ENCODE results near the gene COL18A1. TPM values are rescaled to one million over a fixed set of nuclear protein-coding genes. Genes with fewer than 3 reads are reported as not detected.

The COL18A1 gene
- total RNA-seq, 1 donor from 2014 or later, result 9.5 TPM

DNA sequence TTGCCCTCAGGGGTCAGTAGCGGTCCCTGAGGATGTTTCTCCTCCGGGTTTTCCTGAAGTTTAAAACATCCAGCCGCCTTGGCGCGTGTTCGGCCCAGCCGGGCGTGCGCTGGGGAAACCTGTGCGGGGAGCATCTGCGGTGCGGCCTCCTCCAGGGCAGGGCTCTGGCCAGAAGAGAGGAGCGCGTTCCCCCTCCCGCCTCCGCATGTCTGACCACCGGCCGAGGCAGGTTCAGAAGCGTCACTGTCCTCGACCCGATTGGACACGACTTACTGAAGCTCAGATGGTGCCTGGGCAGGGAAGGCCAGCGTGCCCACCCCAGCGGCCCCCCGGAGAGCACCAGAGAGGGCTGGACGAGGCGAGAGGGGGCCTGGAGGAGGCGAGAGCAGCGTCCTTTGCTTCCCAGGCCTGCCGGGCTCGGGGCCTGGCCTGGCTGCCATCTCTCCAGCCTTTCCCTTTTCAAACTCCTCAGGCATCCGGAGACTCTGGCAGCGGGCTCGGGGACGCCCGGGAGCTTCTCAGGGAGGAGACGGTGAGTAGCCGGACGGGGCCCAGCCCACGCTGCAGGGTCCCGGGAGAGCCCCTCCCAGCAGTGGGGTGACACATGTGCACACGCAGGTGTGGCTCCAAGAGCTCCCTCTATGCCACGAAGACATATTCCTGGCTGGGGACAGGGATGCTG is 70.2 kb downstream of the COL18A1 start:
- H3K36me3 Mint-ChIP-seq (ENCODE audit: unreplicated experiment), result peaks cover 5% of the 10 kb centered on the region
- TF ChIP-seq, protein P1, sequence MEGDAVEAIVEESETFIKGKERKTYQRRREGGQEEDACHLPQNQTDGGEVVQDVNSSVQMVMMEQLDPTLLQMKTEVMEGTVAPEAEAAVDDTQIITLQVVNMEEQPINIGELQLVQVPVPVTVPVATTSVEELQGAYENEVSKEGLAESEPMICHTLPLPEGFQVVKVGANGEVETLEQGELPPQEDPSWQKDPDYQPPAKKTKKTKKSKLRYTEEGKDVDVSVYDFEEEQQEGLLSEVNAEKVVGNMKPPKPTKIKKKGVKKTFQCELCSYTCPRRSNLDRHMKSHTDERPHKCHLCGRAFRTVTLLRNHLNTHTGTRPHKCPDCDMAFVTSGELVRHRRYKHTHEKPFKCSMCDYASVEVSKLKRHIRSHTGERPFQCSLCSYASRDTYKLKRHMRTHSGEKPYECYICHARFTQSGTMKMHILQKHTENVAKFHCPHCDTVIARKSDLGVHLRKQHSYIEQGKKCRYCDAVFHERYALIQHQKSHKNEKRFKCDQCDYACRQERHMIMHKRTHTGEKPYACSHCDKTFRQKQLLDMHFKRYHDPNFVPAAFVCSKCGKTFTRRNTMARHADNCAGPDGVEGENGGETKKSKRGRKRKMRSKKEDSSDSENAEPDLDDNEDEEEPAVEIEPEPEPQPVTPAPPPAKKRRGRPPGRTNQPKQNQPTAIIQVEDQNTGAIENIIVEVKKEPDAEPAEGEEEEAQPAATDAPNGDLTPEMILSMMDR (IDR thresholded peaks at IDR 0.05; ENCODE audit: partially characterized antibody, unreplicated experiment), result no peak

DNA sequence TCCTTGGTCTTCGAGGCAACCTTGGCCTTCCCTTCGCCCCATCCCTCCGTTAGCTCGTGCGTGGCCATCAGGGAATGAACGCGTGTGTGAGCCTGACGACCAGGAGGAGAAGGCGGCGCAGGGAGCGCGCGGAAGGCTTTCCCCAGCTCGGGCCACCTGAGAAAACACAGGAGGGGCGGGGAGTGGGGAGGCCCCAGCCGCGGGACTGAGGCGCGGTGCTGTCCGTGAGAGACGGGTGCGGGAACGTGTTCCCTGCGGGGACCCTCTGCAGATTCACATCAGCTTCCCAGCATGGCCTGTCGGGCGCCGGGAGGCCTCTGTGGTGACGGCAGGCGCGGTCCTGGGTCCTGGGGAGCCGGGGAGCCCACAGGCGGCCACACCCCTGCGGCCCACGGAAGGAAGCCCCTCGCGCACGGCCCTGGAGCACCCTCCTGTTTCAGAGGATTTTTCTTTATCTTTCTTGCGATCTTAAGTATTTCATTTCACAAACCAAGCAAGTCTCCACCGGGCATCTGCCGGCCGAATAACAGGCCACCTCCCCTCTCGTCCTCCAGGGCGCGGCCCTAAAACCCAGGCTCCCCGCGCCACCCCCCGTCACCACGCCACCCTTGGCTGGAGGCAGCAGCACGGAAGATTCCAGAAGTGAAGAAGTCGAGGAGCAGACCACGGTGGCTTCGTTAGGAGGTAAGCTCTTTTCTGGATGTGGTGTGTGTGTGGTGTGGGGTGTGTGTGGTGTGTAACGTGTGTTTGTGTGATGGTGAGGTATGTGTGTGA is 71.0 kb downstream of the COL18A1 start:
- H3K36me3 Mint-ChIP-seq (ENCODE audit: unreplicated experiment), result peaks cover 5% of the 10 kb centered on the region
- H3K9me3 Mint-ChIP-seq (ENCODE audit: unreplicated experiment), result peaks cover 9% of the 10 kb centered on the region
- H3K27ac Mint-ChIP-seq (ENCODE audit: unreplicated experiment), result no peak overlapping the region
- H3K4me1 Mint-ChIP-seq (ENCODE audit: low read depth, unreplicated experiment), result peaks cover 13% of the 10 kb centered on the region
- no peak for DNase-seq
- peaks cover 3% of the 10 kb centered on the region for H3K27me3 Mint-ChIP-seq (ENCODE audit: unreplicated experiment)
- no peak overlapping the region for H3K4me3 Mint-ChIP-seq (ENCODE audit: unreplicated experiment)
- TF ChIP-seq, protein P1 (IDR thresholded peaks at IDR 0.05; ENCODE audit: partially characterized antibody, unreplicated experiment), result no peak

More for the DNA sequence above, 70.2 kb downstream of the COL18A1 start:
- Mint-ChIP-seq H3K4me3 (ENCODE audit: unreplicated experiment) (no peak overlapping the region), H3K27me3 (ENCODE audit: unreplicated experiment) (peaks cover 3% of the 10 kb centered on the region), H3K9me3 (ENCODE audit: unreplicated experiment) (peaks cover 10% of the 10 kb centered on the region), H3K27ac (ENCODE audit: unreplicated experiment) (no peak overlapping the region), H3K4me1 (ENCODE audit: low read depth, unreplicated experiment) (peaks cover 14% of the 10 kb centered on the region)
- DNase-seq, result no peak

DNA sequence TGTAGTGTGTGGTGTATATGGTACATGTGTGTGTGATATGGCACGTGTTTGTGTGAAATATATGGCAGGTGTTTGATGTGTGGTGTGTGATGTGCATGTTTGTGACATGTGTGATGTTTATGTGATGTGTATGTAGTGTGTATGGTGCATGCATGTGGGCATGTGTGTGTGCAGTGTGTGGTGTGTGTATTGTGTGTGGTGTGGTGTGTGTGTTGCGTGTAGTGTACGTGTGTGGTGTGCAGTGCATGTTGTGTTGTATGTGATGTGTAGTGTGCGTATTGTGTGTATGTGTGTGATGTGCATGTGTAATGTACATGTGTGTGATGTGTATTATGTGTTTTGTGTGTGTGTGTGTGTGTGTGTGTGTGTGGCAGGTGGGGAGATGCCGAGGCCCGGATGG is 71.6 kb downstream of the COL18A1 start:
- H3K36me3 Mint-ChIP-seq (ENCODE audit: unreplicated experiment), result peaks cover 5% of the 10 kb centered on the region
- H3K4me1 Mint-ChIP-seq (ENCODE audit: low read depth, unreplicated experiment), result peaks cover 11% of the 10 kb centered on the region
- H3K4me3 Mint-ChIP-seq (ENCODE audit: unreplicated experiment), result peak overlapping the region; percentile 12
- H3K27ac Mint-ChIP-seq (ENCODE audit: unreplicated experiment), result no peak overlapping the region
- H3K27me3 Mint-ChIP-seq (ENCODE audit: unreplicated experiment), result peaks cover 3% of the 10 kb centered on the region
- TF ChIP-seq, protein P1 (IDR thresholded peaks at IDR 0.05; ENCODE audit: partially characterized antibody, unreplicated experiment), result no peak
- H3K9me3 Mint-ChIP-seq (ENCODE audit: unreplicated experiment), result peaks cover 9% of the 10 kb centered on the region
- DNase-seq, result no peak

DNA sequence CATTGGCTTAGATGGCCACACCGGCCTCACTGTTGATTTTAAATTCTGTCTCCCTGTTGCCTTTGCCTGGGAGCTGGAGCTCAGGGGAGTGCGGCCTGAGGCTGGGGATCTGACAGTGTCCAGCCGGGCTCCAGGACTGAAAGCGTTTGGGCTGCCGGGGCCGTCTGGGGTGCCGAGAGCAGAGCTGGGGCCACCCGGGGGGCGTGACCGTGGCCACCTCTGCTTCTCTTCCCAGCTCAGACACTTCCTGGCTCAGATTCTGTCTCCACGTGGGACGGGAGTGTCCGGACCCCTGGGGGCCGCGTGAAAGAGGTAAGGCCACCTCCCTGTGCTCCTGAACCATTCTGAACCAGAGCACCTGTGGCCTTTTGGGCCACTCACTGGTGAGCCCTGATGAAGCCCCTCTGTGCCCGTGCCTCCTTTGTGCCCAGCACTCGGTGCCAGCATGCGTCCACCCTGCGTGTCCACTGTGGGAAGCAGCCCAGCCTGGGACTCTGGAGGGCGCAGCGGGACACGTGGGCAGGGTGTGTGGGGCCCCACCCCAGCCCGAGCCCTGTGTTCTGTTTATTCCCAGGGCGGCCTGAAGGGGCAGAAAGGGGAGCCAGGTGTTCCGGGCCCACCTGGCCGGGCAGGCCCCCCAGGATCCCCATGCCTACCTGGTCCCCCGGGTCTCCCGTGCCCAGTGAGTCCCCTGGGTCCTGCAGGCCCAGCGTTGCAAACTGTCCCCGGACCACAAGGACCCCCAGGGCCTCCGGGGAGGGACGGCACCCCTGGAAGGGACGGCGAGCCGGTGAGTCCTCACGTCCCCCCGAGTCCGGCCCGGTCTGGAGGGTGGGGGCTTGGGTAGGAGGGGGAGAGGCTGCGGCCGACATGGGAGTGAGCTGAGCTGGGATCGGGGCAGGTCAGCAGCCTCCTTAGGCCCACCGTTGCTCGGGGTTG is 72.5 kb downstream of the COL18A1 start:
- no peak for DNase-seq
- Mint-ChIP-seq H3K4me1 (ENCODE audit: low read depth, unreplicated experiment) (peaks cover 11% of the 10 kb centered on the region), H3K27me3 (ENCODE audit: unreplicated experiment) (peaks cover 3% of the 10 kb centered on the region), H3K9me3 (ENCODE audit: unreplicated experiment) (peaks cover 9% of the 10 kb centered on the region), H3K36me3 (ENCODE audit: unreplicated experiment) (peaks cover 5% of the 10 kb centered on the region), H3K4me3 (ENCODE audit: unreplicated experiment) (no peak overlapping the region), H3K27ac (ENCODE audit: unreplicated experiment) (no peak overlapping the region)
- TF ChIP-seq, protein P1 (IDR thresholded peaks at IDR 0.05; ENCODE audit: partially characterized antibody, unreplicated experiment), result no peak
